Epithelial cell of proximal tubule (primary cell): ENCODE measurements around the gene CYP2E1. TPM values are rescaled to one million over a fixed set of nuclear protein-coding genes. Genes with fewer than 3 reads are reported as not detected.

Experiments used
- DNase-seq: peaks from one replicate; pipeline ENCODE4 v3.0.0-alpha.2; 2011; ENCODE audit warnings: low read depth
- H3K4me3 ChIP-seq: 2 replicates; pipeline ENCODE4 v1.5.1; 2011; ENCODE audit warnings: low read depth, mild to moderate bottlenecking, low read length
- CTCF ChIP-seq: conservative IDR thresholded peaks from 2 replicates; pipeline ENCODE4 v1.5.1; 2012; ENCODE audit warnings: low read depth, mild to moderate bottlenecking, low read length
- total RNA-seq: library from RNA; depleted of rRNA; stranded (reverse); fragments of >200 nt; gene quantifications from 2 replicates; pipeline ENCODE4 v1.2.3, GENCODE V29; 2015

Gene CYP2E1
- 0.17 and 1.1 TPM in 2 replicates for total RNA-seq

DNA sequence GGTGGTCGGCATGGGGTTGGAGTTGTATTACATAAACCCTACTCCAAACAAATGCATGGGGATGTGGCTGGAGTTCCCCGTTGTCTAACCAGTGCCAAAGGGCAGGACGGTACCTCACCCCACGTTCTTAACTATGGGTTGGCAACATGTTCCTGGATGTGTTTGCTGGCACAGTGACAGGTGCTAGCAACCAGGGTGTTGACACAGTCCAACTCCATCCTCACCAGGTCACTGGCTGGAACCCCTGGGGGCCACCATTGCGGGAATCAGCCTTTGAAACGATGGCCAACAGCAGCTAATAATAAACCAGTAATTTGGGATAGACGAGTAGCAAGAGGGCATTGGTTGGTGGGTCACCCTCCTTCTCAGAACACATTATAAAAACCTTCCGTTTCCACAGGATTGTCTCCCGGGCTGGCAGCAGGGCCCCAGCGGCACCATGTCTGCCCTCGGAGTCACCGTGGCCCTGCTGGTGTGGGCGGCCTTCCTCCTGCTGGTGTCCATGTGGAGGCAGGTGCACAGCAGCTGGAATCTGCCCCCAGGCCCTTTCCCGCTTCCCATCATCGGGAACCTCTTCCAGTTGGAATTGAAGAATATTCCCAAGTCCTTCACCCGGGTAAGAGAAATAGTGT is at the start of gene CYP2E1:
TSS of gene CYP2E1 (plus strand) at position 407 of the 632 bp plus-strand sequence. CDS start at position 440, 33 bp downstream.
- TF ChIP-seq CTCF = no peak
- H3K4me3 ChIP-seq = no peak within 1 kb of the TSS
- no peak for DNase-seq

DNA sequence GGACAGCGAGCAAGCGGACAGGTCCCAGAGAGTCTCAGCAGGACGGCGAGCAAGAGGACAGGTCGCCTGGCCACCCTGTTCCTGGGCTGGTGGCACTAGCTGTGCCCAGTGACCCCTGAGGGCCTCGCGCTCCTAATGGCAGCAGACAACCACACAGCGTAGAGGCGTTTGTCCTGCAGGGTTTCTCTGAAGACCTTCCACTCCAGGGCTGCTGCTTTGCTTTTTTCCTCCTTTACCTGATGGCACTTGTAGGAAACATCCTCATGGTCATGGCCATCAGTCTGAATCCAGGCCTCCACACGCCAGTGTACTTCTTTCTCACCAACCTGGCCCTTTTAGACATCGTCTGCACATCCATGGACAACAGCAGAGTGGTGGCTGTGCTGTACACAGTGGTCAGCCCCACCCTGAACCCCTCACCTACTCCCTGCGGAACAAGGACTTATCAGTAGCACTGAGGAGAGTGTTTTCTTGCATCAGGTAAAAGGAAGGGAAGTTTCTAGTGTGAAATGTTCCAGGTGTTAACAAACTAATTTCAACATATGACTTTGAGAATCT is 46.0 kb upstream of the CYP2E1 start:
- no peak for DNase-seq
- no peak overlapping the region for H3K4me3 ChIP-seq
- TF ChIP-seq CTCF = no peak

DNA sequence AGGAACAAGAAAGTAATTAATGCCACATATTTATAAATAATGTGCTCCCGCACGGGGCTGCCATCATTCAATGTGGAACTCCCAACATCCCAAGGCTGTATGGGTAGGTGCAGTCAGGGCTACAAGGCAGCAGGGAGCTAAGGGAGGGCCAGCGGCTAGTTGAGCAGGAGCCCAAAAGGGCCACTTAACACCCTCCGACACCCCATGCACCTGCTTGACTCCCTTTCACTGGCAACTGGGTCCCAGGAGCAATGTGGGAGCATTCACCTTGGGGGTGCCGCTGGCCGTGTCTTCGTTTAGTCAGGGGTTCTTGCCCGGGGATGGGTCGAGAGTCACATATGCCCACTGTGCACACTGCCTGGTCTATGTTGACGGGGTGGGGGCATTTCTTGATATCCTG is 45.5 kb upstream of the CYP2E1 start:
- no peak for TF ChIP-seq CTCF

GRCh38 chr10:133484818-133485217 is 42.3 kb upstream of the CYP2E1 start:
- no peak for TF ChIP-seq CTCF
- DNase-seq = no peak
- no peak overlapping the region for H3K4me3 ChIP-seq

More for the DNA sequence above, 45.5 kb upstream of the CYP2E1 start:
- no peak overlapping the region for H3K4me3 ChIP-seq
- DNase-seq = no peak

DNA sequence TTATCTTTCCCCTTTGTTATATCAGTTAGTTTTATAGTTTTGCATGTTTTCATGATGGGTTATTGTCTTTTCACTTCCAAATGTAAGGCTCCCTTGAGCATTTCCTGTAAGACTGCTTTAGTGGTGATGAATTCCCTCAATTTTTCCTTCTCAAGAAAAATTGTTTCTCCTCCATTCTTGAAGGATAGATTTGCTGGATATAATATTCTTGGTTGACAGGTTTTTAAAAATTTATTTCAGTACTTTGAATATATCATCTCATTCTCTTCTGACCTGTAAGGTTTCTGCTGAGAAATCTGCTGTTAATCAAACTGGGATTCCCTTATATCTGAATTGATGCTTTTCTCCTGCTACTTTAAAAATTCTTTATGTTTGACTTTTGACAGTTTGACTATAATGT is 40.1 kb upstream of the CYP2E1 start:
- DNase-seq = no peak
- TF ChIP-seq CTCF = no peak

DNA sequence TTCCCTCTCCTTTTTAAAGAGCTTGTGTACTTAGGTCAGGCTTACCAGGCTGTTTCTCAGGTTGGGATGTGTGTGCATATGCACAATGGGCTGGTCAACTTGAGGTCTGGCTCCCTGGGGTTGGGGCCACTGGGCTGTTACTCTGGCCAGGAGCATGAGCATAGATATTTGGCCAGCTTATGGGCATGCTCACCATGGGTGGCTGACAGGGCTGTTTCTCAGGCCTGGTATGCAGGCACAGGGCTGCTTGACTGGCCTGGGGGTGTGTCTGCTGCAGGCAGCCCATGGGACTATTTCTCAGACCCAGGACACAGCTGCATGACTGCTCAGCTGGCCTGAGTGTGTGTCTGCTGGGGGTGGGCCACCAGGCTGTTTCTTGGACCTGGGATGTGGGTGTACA is 38.8 kb upstream of the CYP2E1 start:
- no peak for DNase-seq
- no peak for TF ChIP-seq CTCF
- H3K4me3 ChIP-seq = no peak overlapping the region

More for the DNA sequence above, 40.1 kb upstream of the CYP2E1 start:
- H3K4me3 ChIP-seq = no peak overlapping the region
